ENCODE measurements around the gene RBM23. TPM values are rescaled to one million over a fixed set of nuclear protein-coding genes. Genes with fewer than 3 reads are reported as not detected.

Gene RBM23
- 91.8 and 153 TPM in 2 replicates for total RNA-seq

DNA sequence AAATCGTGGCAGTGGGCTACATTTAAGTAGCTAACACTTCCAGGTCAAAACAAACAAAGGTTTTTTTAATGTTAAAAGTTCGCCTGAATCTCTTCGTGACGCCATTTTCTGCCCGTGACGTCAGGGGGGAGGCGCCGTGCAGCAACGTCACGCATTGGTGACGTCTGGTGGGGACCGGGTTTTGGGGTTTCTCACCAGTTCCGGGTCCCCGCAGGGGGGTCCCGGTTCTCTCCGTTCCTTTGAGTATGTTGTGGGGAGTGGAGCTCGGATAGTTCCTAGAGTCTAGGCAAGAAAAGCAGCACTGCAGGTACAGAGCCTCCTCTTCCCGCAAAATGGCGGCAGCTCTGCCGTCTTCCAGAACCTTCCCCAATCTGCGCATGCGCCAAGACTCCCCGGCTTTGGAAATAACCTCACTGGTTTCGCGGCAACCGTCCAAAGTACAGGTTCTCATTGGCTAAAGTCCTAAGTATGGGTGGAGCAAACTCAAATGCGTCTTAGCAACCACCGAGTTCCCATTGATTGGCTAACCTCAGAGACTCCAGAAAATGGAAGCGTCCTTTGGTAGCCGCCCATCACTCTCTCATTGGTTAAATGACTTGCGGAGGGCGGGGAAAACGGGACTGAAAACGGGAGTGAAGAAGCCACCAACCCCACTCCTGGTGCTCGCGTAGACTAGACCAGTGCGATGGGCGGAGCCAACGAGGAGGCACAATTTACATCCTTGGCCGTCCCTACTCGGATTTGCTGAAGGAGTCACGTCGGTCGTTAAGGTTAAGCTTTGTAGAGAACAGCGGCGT lies at the start of gene RBM23:
RBM23 (minus strand) TSS at position 346 of the 797 bp plus-strand sequence.

GRCh38 chr14:22929104-22929960 lies 10.4 kb upstream of the RBM23 start, which contains the start of gene PRMT5:
PRMT5 (minus strand) TSS chr14:22929376; CDS start chr14:22929361, 15 bp downstream.

GRCh38 chr14:22883173-22883976 lies 35.6 kb downstream of the RBM23 start, which contains the start of gene REM2:
REM2 (plus strand) TSS chr14:22883222; CDS start chr14:22883288, 66 bp downstream.

DNA sequence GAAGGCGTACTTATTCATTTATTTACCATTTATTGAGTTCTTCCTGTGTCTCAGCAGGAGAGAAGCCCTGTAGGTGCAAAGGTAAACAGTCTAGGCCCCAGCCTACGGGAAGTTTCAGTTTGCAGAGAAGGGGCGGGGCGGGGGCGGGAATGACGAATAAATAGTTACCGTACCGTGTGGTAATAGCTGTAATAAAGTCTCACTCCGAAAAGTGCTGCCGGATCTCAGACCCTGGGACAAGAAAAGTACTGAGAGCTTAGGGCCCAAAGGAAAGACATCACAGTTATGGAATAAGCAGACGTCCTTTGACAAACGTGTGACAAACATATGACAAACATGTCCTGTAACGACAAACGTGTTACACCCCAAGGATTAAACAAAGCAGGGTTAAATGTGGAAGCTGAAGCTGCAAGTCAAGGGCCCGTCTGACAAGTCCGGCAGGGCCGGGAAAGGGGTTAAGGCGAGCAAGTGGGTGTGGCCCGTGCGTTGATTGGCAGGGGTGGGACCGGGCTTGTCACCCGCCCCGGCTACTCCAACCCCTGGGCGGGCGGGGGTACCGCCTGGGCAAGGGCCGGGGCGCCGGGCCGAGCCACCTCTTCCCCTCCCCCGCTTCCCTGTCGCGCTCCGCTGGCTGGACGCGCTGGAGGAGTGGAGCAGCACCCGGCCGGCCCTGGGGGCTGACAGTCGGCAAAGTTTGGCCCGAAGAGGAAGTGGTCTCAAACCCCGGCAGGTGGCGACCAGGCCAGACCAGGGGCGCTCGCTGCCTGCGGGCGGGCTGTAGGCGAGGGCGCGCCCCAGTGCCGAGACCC lies 47.5 kb downstream of the RBM23 start, which contains the start of gene LRP10:
LRP10 (plus strand) TSS at position 517 of the 809 bp plus-strand sequence. CDS start 564 bp downstream, outside the sequence.

Other genes starting within 250 kb of the RBM23 start
- 77.9 and 96.3 TPM in 2 replicates for gene OXA1L, start 152.5 kb downstream of the RBM23 start, total RNA-seq
- 2.9 and 5.5 TPM in 2 replicates for gene SLC7A7, start 103.7 kb downstream of the RBM23 start, total RNA-seq
- gene MRPL52, start 89.3 kb downstream of the RBM23 start, total RNA-seq: 49.5 and 133 TPM in 2 replicates
- 410 and 461 TPM in 2 replicates for gene MMP14, start 82.6 kb downstream of the RBM23 start, total RNA-seq
- gene LRP10, start 47.4 kb downstream of the RBM23 start, total RNA-seq: 121 and 128 TPM in 2 replicates
- gene REM2, start 35.9 kb downstream of the RBM23 start, total RNA-seq: 0.06 TPM in 1 of 2 replicates, not detected in the other
- gene PRMT5, start 10.2 kb upstream of the RBM23 start, total RNA-seq: 49.7 and 55.9 TPM in 2 replicates
- 13.1 and 22.7 TPM in 2 replicates for gene HAUS4, start 37.9 kb upstream of the RBM23 start, total RNA-seq
- 9.9 and 12.6 TPM in 2 replicates for gene AJUBA, start 63.4 kb upstream of the RBM23 start, total RNA-seq
- 6.4 and 9.8 TPM in 2 replicates for gene C14orf93, start 91.0 kb upstream of the RBM23 start, total RNA-seq
- gene PSMB5, start 115.8 kb upstream of the RBM23 start, total RNA-seq: 163 and 182 TPM in 2 replicates
- not detected in 2 replicates for gene PSMB11, start 123.1 kb upstream of the RBM23 start, total RNA-seq
- gene CDH24, start 138.4 kb upstream of the RBM23 start, total RNA-seq: 3.2 TPM in 2 replicates
- 55.4 and 67.2 TPM in 2 replicates for gene ACIN1, start 176.0 kb upstream of the RBM23 start, total RNA-seq
- 41.1 and 52.5 TPM in 2 replicates for gene C14orf119, start 176.4 kb upstream of the RBM23 start, total RNA-seq
- gene CIROP, start 185.8 kb upstream of the RBM23 start, total RNA-seq: 0.69 and 0.83 TPM in 2 replicates
- not detected in 2 replicates for gene CEBPE, start 200.1 kb upstream of the RBM23 start, total RNA-seq